Esophagus muscularis mucosa (tissue), 4 donors: ENCODE results near the gene USP48.

Experiments
- EP300 ChIP-seq: sonication (generic); formaldehyde crosslinking; IDR thresholded peaks from one replicate; pipeline ENCODE4 v1.6.1; 2017; ENCODE audit warnings: antibody characterized with exemption
- POLR2A ChIP-seq: fragments of 450-650 bp; IDR thresholded peaks from one replicate; pipeline ENCODE4 v1.6.1; 2017; ENCODE audit warnings: antibody characterized with exemption, moderate library complexity, mild to moderate bottlenecking, low read depth
- POLR2AphosphoS5 ChIP-seq, 2 donors: sonication (generic); formaldehyde crosslinking; IDR thresholded peaks; one replicate each; pipeline ENCODE4 v1.6.1; 2017; ENCODE audit warnings: antibody characterized with exemption in 2 of 2
- TF ChIP-seq, protein P1 (sequence below), 3 experiments: fragments of 200-600 bp in 2 of 3; fragments of 450-650 bp in 1 of 3; sonication (generic) in 2 of 3; IDR thresholded peaks; one replicate each; pipeline ENCODE4 v1.5.1; 2017 to 2019; ENCODE audit warnings: antibody characterized with exemption in 3 of 3, mild to moderate bottlenecking in 2 of 3, moderate library complexity in 1 of 3

- TF ChIP-seq, protein P1, sequence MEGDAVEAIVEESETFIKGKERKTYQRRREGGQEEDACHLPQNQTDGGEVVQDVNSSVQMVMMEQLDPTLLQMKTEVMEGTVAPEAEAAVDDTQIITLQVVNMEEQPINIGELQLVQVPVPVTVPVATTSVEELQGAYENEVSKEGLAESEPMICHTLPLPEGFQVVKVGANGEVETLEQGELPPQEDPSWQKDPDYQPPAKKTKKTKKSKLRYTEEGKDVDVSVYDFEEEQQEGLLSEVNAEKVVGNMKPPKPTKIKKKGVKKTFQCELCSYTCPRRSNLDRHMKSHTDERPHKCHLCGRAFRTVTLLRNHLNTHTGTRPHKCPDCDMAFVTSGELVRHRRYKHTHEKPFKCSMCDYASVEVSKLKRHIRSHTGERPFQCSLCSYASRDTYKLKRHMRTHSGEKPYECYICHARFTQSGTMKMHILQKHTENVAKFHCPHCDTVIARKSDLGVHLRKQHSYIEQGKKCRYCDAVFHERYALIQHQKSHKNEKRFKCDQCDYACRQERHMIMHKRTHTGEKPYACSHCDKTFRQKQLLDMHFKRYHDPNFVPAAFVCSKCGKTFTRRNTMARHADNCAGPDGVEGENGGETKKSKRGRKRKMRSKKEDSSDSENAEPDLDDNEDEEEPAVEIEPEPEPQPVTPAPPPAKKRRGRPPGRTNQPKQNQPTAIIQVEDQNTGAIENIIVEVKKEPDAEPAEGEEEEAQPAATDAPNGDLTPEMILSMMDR (IDR thresholded peaks at IDR 0.05), result no peak
- no peak for TF ChIP-seq EP300
- TF ChIP-seq POLR2AphosphoS5 (IDR thresholded peaks at IDR 0.05), result no peak
- TF ChIP-seq POLR2A, result no peak
Measured at GRCh38 chr1:21644348-21644747, 138.6 kb downstream of the USP48 start.
